SK-N-SH (cell line): ENCODE measurements around the gene PHF20. TPM values are rescaled to one million over a fixed set of nuclear protein-coding genes. Genes with fewer than 3 reads are reported as not detected.
"Not testable (repeated sequence)": the region's sequence is repeated elsewhere in the genome, so short reads cannot be mapped to it uniquely, and the experiment has no call there.

Source experiments
- CTCF ChIA-PET: fragments of 300-600, 350-600 bp; formaldehyde crosslinking; extraction: SDS; loops from one replicate; lab custom pipeline; 2021; lab: Yijun Ruan, JAX
- POLR2A ChIA-PET: fragments of 350-600 bp; sonication (Branson Sonifier 250); formaldehyde crosslinking; extraction: SDS; loops from one replicate; lab custom pipeline; 2020; ENCODE audit warnings: antibody characterized with exemption, inconsistent platforms; lab: Yijun Ruan, JAX
- DNase-seq: peaks from one replicate; pipeline ENCODE4 v3.0.0; 2012
- H2AFZ ChIP-seq: fragments of 200-600 bp; sonication (generic); 2 replicates; pipeline ENCODE4 v1.8.1; 2016; ENCODE audit warnings: antibody characterized with exemption, mild to moderate bottlenecking, low read depth
- H3F3A ChIP-seq: fragments of 200-600 bp; sonication (generic); replicated peaks from 2 replicates; pipeline ENCODE3; 2016; ENCODE audit warnings: antibody characterized with exemption, mild to moderate bottlenecking; ENCODE audit not compliant: insufficient read depth
- H3K27ac ChIP-seq, 2 experiments: fragments of 200-500 bp in 1 of 2; fragments of 200-600 bp in 1 of 2; sonication (Bioruptor generic) in 1 of 2; sonication (generic), shearing (Covaris generic) in 1 of 2; 2 replicates each; pipeline versions ENCODE4 v1.5.1 to v1.6.1; 2014 to 2016; ENCODE audit warnings: low read depth in 2 of 2, inconsistent platforms in 1 of 2, low read length in 1 of 2, mild to moderate bottlenecking in 1 of 2, mixed read lengths in 1 of 2
- H3K27me3 ChIP-seq: fragments of 200-600 bp; sonication (generic), shearing (Covaris generic); 2 replicates; pipeline ENCODE4 v1.6.1; 2016; ENCODE audit warnings: mixed run types; ENCODE audit not compliant: insufficient read depth
- H3K36me3 ChIP-seq, 2 experiments: fragments of 200-500 bp in 1 of 2; fragments of 200-600 bp in 1 of 2; sonication (Bioruptor generic) in 1 of 2; sonication (generic) in 1 of 2; replicated peaks in 1 of 2; 2 replicates each; pipeline versions ENCODE3 to v1.5.1; 2014 to 2016; ENCODE audit warnings: low read length in 1 of 2, mild to moderate bottlenecking in 1 of 2; ENCODE audit not compliant: insufficient read depth in 2 of 2, control insufficient read depth in 1 of 2
- H3K4me1 ChIP-seq, 2 experiments: fragments of 200-500 bp in 1 of 2; fragments of 200-600 bp in 1 of 2; sonication (Bioruptor generic) in 1 of 2; sonication (generic), shearing (Covaris generic) in 1 of 2; 2 replicates each; pipeline versions ENCODE4 v1.5.1 to v1.6.1; 2014 to 2016; ENCODE audit warnings: low read depth in 1 of 2, low read length in 1 of 2, mixed run types in 1 of 2; ENCODE audit not compliant: insufficient read depth in 2 of 2, control insufficient read depth in 1 of 2
- H3K4me2 ChIP-seq: fragments of 200-600 bp; sonication (generic), shearing (Covaris generic); 2 replicates; pipeline ENCODE4 v1.6.1; 2017; ENCODE audit warnings: mixed run types
- H3K4me3 ChIP-seq, 2 experiments: fragments of 200-500 bp in 1 of 2; fragments of 200-600 bp in 1 of 2; sonication (Bioruptor generic) in 1 of 2; sonication (generic), shearing (Covaris generic) in 1 of 2; 2 replicates each; pipeline versions ENCODE4 v1.5.1 to v1.8.1; 2014 to 2016; ENCODE audit warnings: low read depth in 2 of 2, inconsistent platforms in 1 of 2, low read length in 1 of 2, mild to moderate bottlenecking in 1 of 2, mixed read lengths in 1 of 2, moderate library complexity in 1 of 2
- H3K79me2 ChIP-seq: fragments of 200-600 bp; sonication (generic); 2 replicates; pipeline ENCODE4 v1.8.1; 2017; ENCODE audit warnings: mild to moderate bottlenecking; ENCODE audit not compliant: insufficient read depth
- H3K9ac ChIP-seq: fragments of 200-600 bp; sonication (generic); 2 replicates; pipeline ENCODE4 v1.6.1; 2017; ENCODE audit warnings: mixed run types
- H3K9me2 ChIP-seq: fragments of 200-600 bp; sonication (generic); 2 replicates; pipeline ENCODE4 v1.6.1; 2017; ENCODE audit warnings: mixed run types
- H3K9me3 ChIP-seq: fragments of 200-600 bp; sonication (generic); 2 replicates; pipeline ENCODE4 v1.6.1; 2017; ENCODE audit warnings: mixed run types, mild to moderate bottlenecking, moderate library complexity
- H4K20me1 ChIP-seq: fragments of 200-600 bp; sonication (generic); 2 replicates; pipeline ENCODE4 v1.6.1; 2017; ENCODE audit warnings: mild to moderate bottlenecking, mixed run types; ENCODE audit not compliant: insufficient read depth
- FOSL2 ChIP-seq: IDR thresholded peaks from 2 replicates; pipeline ENCODE4 v1.4.0; 2012; ENCODE audit warnings: low read depth, mild to moderate bottlenecking, moderate library complexity, borderline replicate concordance
- NFIC ChIP-seq: IDR thresholded peaks from 2 replicates; pipeline ENCODE4 v1.4.0; 2012; ENCODE audit warnings: borderline replicate concordance
- TAF1 ChIP-seq: IDR thresholded peaks from 2 replicates; pipeline ENCODE4 v1.6.1; 2012; ENCODE audit warnings: low read depth, mild to moderate bottlenecking, low read length, moderate library complexity, borderline replicate concordance
- TEAD4 ChIP-seq: IDR thresholded peaks from 2 replicates; pipeline ENCODE4 v1.4.0; 2012; ENCODE audit warnings: mild to moderate bottlenecking, borderline replicate concordance; ENCODE audit not compliant: insufficient read depth
- WGBS: methylation state at CpG from one replicate; pipeline ENCODE4 v1.1.6; 2017; ENCODE audit warnings: low lambda C conversion rate; 5-methylcytosine and 5-hydroxymethylcytosine counted together
- polyA plus RNA-seq, 3 experiments: library from polyadenylated mRNA; depleted of rRNA; stranded (reverse); fragments of >200 nt; gene quantifications; 2 replicates each; pipeline ENCODE4 v1.2.3, GENCODE V29; 2012

PHF20 gene
- polyA plus RNA-seq, 1 of the 3 experiments (the other 2 are of a cell fraction), result 23.8 TPM

GRCh38 chr20:35774391-35774790, 2.6 kb downstream of the PHF20 start:
- H3K27ac ChIP-seq, result no peak overlapping the region

GRCh38 chr20:35776513-35777101, 4.8 kb downstream of the PHF20 start:
- Histone ChIP-seq H3K4me2 (no peak overlapping the region), H3K4me3 (no peak overlapping the region), H3F3A (peaks cover 3% of the 10 kb centered on the region), H4K20me1 (peaks cover 9% of the 10 kb centered on the region; the same call in 1 of the 2 replicates), H3K27ac (peak overlapping the region; percentile 19 to 48; a peak in 3 of 4 replicates), H3K4me1 (peaks cover 19 to 21% of the 10 kb centered on the region in 2 experiments; a peak in 3 of 4 replicates), H3K9ac (no peak overlapping the region), H3K36me3 (peaks cover 0 to 15% of the 10 kb centered on the region in 2 experiments), H3K9me3 (no peaks in the 10 kb centered on the region; the same call in 1 of the 2 replicates), H2AFZ (no peak overlapping the region), H3K9me2 (no peaks in the 10 kb centered on the region), H3K27me3 (no peaks in the 10 kb centered on the region), H3K79me2 (peaks cover 94% of the 10 kb centered on the region)
- POLR2A ChIA-PET, result interaction anchor here (2.1 kb wide), 1 partner anchor 34 kb away, joined by 9 read pairs; the partner anchor contains the start of gene RBM39
- TF ChIP-seq FOSL2 (no peak), NFIC (0 out of 2 replicates have a peak, but pooled peaks have one; percentile 25)
- 74% methylated on average over 4 of the region's 4 CpGs for WGBS
- CTCF ChIA-PET, result interaction anchor here (0.7 to 1.5 kb wide), 3 partner anchors 33 to 108 kb away, joined by 4 to 6 read pairs (median 4); partner anchors contain the start of gene RBM39
- DNase-seq, result peak; percentile 42

More at GRCh38 chr20:35774391-35774790, 2.6 kb downstream of the PHF20 start:
- Histone ChIP-seq H3K9me2 (no peaks in the 10 kb centered on the region), H3K4me1 (peaks cover 19 to 24% of the 10 kb centered on the region in 2 experiments; a peak in 3 of 4 replicates), H3K9ac (0 out of 2 replicates have a peak overlapping the region, but pooled peaks have one; percentile 7), H3K27me3 (no peaks in the 10 kb centered on the region), H2AFZ (no peak overlapping the region), H3K9me3 (no peaks in the 10 kb centered on the region; the same call in 1 of the 2 replicates), H3K79me2 (peaks cover 72% of the 10 kb centered on the region), H3K4me3 (no peak overlapping the region), H3K4me2 (no peak overlapping the region), H3F3A (peaks cover 7% of the 10 kb centered on the region), H4K20me1 (peaks cover 9% of the 10 kb centered on the region; the same call in 1 of the 2 replicates), H3K36me3 (peaks cover 0 to 12% of the 10 kb centered on the region in 2 experiments)
- ChIA-PET CTCF (interaction anchor here (0.7 to 1.3 kb wide), 2 partner anchors 14 to 110 kb away, joined by 3 read pairs; no protein-coding TSS in a partner anchor), POLR2A (no interaction called here)
- 88% methylated on average over 1 of the region's 1 CpG for WGBS
- DNase-seq, result no peak
- TF ChIP-seq TAF1, result no peak
- TF ChIP-seq TEAD4, result no peak

GRCh38 chr20:35783811-35784210, 12.0 kb downstream of the PHF20 start:
- H3K9me2 ChIP-seq, CTCF ChIA-PET, H3F3A ChIP-seq, H2AFZ ChIP-seq, H3K27me3 ChIP-seq, H4K20me1 ChIP-seq, H3K9ac ChIP-seq, H3K4me3 ChIP-seq, H3K4me1 ChIP-seq, H3K9me3 ChIP-seq, H3K27ac ChIP-seq, H3K4me2 ChIP-seq, DNase-seq, POLR2A ChIA-PET: not testable (repeated sequence)
- Histone ChIP-seq H3K36me3 (peaks cover 3 to 28% of the 10 kb centered on the region in 2 experiments), H3K79me2 (peaks cover 98% of the 10 kb centered on the region)
- 98% methylated on average over 12 of the region's 12 CpGs for WGBS

GRCh38 chr20:35785541-35785940, 13.7 kb downstream of the PHF20 start:
- Histone ChIP-seq H3K36me3 (peaks cover 3 to 28% of the 10 kb centered on the region in 2 experiments), H3K79me2 (peaks cover 95% of the 10 kb centered on the region)
- WGBS, result 95% methylated on average over 4 of the region's 4 CpGs
- H3K9ac ChIP-seq, H3K4me2 ChIP-seq, H2AFZ ChIP-seq, POLR2A ChIA-PET, CTCF ChIA-PET, H3K27ac ChIP-seq, H3K4me1 ChIP-seq, H3F3A ChIP-seq, H4K20me1 ChIP-seq, H3K4me3 ChIP-seq, H3K9me2 ChIP-seq, H3K9me3 ChIP-seq, DNase-seq, H3K27me3 ChIP-seq: not testable (repeated sequence)
